Effector memory CD8-positive, alpha-beta T cell (primary cell): ENCODE data around the gene STX8.

Experiments used
- ATAC-seq: fragments of 150-1000 bp; cut with Tn5 transposase; replicated peaks from 2 replicates; pipeline ENCODE4 v1.10.0; 2021; ENCODE audit warnings: mild to moderate bottlenecking, moderate library complexity
- DNase-seq, 3 experiments: peaks; one replicate each; pipeline ENCODE4 v3.0.0; 2021
- H3K27ac Mint-ChIP-seq, 2 donors: one replicate each; pipeline ENCODE4 v1.8.0; 2022; ENCODE audit warnings: mild to moderate bottlenecking in 2 of 2, mixed read lengths in 2 of 2, moderate library complexity in 2 of 2
- H3K27me3 Mint-ChIP-seq, 2 donors: one replicate each; pipeline ENCODE4 v1.8.0; 2022; ENCODE audit warnings: mixed read lengths in 2 of 2
- H3K36me3 Mint-ChIP-seq: one replicate; pipeline ENCODE4 v1.8.0; 2022; ENCODE audit warnings: mild to moderate bottlenecking, moderate library complexity, mixed read lengths; ENCODE audit not compliant: insufficient read depth
- H3K4me1 Mint-ChIP-seq, 2 donors: one replicate each; pipeline ENCODE4 v1.8.0; 2022; ENCODE audit warnings: low read depth in 2 of 2, mixed read lengths in 2 of 2
- H3K4me3 Mint-ChIP-seq, 2 donors: one replicate each; pipeline ENCODE4 v1.8.0; 2022; ENCODE audit warnings: mild to moderate bottlenecking in 2 of 2, mixed read lengths in 2 of 2, moderate library complexity in 2 of 2
- H3K9me3 Mint-ChIP-seq, 2 donors: one replicate each; pipeline ENCODE4 v1.8.0; 2022; ENCODE audit warnings: mixed read lengths in 2 of 2

STX8 gene

DNA sequence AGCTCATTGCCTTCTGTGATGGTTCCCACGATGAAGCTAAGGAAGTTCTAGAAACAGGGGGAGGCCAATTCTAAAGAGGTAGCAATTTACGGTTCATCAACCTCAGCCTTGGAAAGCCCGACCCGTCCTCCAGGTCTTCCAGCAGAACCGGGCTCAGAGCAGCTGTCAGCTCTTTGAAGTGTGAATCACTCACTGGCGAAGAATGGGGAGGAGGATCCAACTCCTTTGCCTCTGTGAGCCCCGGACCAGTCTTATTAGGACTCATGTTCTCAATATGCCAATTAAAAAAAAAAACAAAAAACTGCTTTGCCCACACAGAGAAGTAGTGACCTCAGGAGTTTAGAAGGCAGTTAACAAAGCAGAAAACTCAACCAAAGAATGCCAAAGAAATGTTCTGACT is 31.4 kb downstream of the STX8 start:
- no peak for DNase-seq
- ATAC-seq, result no peak

GRCh38 chr17:9541718-9542117 is 33.9 kb downstream of the STX8 start:
- H3K9me3 Mint-ChIP-seq, result no peaks in the 10 kb centered on the region
- H3K4me1 Mint-ChIP-seq, result peaks cover 3 to 5% of the 10 kb centered on the region in 2 donors
- H3K36me3 Mint-ChIP-seq, result peaks cover 5% of the 10 kb centered on the region
- no peak overlapping the region for H3K27ac Mint-ChIP-seq
- no peak for ATAC-seq
- H3K27me3 Mint-ChIP-seq, result no peaks in the 10 kb centered on the region
- DNase-seq, result no peak
- no peak overlapping the region for H3K4me3 Mint-ChIP-seq

More for the DNA sequence above, 31.4 kb downstream of the STX8 start:
- Mint-ChIP-seq H3K36me3 (peaks cover 5% of the 10 kb centered on the region), H3K9me3 (no peaks in the 10 kb centered on the region), H3K4me3 (no peak overlapping the region), H3K27me3 (no peaks in the 10 kb centered on the region), H3K27ac (no peak overlapping the region), H3K4me1 (peaks cover 0 to 3% of the 10 kb centered on the region in 2 donors)

DNA sequence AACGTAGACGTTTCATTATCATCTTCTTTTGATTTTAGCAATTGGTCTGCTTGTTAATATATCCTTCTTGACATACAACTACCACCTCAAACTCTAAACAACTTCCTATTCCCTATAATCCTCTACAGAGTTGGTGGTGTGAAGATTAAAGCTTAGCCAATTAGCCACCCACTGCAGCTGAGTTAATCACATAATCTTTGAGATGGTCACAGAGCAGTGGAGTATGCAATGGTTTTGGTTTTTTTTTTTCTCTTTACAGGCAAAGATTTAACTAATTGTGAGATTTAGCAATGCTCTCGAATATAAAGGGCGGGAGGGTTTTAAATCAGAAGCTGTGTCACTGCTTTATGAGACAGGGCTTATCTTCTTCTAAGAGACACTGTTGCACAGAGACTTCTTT is 37.0 kb downstream of the STX8 start:
- H3K9me3 Mint-ChIP-seq, result no peaks in the 10 kb centered on the region
- no peak for ATAC-seq

GRCh38 chr17:9537177-9537776 is 38.3 kb downstream of the STX8 start:
- ATAC-seq, result no peak

More for the DNA sequence above, 37.0 kb downstream of the STX8 start:
- Mint-ChIP-seq H3K4me3 (no peak overlapping the region), H3K4me1 (peaks cover 3 to 5% of the 10 kb centered on the region in 2 donors), H3K27ac (peak overlapping the region in 1 of 2 donors; percentile 30), H3K36me3 (peaks cover 13% of the 10 kb centered on the region), H3K27me3 (no peaks in the 10 kb centered on the region)
- no peak for DNase-seq

DNA sequence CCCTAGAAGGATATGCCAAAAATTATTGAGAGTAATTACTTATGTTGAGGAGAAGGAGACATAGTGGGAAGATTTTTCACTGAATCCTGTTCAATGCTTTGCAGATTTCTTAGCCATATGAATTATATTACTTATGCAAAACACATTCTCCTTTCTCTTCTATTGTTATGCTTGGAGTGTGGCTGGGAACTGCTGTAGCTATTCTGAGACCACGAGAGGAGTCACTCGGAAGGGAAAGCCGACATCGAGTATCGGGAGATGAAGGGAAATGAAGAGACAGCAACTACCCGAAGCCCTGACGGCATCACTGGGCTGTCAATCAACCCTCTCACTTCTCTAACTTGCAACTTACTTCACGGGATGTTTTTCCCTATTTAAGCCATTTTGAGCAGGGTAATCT is 39.6 kb downstream of the STX8 start:
- H3K4me1 Mint-ChIP-seq, result peaks cover 3% of the 10 kb centered on the region in 2 donors
- DNase-seq (no peak), ATAC-seq (no peak)
- no peaks in the 10 kb centered on the region for H3K9me3 Mint-ChIP-seq
- H3K4me3 Mint-ChIP-seq, result no peak overlapping the region
- peaks cover 8% of the 10 kb centered on the region for H3K36me3 Mint-ChIP-seq
- H3K27ac Mint-ChIP-seq, result no peak overlapping the region
- no peaks in the 10 kb centered on the region for H3K27me3 Mint-ChIP-seq

More at GRCh38 chr17:9537177-9537776, 38.3 kb downstream of the STX8 start:
- Mint-ChIP-seq H3K4me1 (peaks cover 3 to 5% of the 10 kb centered on the region in 2 donors), H3K9me3 (no peaks in the 10 kb centered on the region), H3K36me3 (peaks cover 13% of the 10 kb centered on the region), H3K27ac (no peak overlapping the region), H3K4me3 (no peak overlapping the region), H3K27me3 (no peaks in the 10 kb centered on the region)
- DNase-seq, result no peak

DNA sequence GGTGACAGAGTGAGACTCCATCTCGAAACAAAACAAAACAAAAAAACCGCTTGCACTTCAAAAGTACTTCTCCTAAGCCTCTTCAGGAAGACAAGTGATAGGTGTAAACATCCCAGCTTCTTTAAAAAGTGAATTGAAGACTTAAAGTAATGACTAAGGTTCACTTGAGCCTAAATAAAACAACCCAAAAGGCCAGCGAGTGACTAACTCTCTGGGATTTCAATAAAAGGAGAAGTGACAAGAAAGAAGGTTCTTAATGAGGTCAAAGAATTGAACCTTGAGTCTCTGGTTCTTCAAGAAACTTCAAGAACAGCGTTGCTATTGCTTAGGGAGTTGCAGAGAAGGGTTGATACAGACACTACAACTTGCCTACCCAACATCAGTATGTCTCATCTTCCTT is 42.2 kb downstream of the STX8 start:
- no peak overlapping the region for H3K4me3 Mint-ChIP-seq
- ATAC-seq (no peak), DNase-seq (no peak)
- peaks cover 8% of the 10 kb centered on the region for H3K36me3 Mint-ChIP-seq
- no peaks in the 10 kb centered on the region for H3K4me1 Mint-ChIP-seq
- H3K27me3 Mint-ChIP-seq, result no peaks in the 10 kb centered on the region
- no peaks in the 10 kb centered on the region for H3K9me3 Mint-ChIP-seq
- peak overlapping the region in 1 of 2 donors; percentile 19 for H3K27ac Mint-ChIP-seq

DNA sequence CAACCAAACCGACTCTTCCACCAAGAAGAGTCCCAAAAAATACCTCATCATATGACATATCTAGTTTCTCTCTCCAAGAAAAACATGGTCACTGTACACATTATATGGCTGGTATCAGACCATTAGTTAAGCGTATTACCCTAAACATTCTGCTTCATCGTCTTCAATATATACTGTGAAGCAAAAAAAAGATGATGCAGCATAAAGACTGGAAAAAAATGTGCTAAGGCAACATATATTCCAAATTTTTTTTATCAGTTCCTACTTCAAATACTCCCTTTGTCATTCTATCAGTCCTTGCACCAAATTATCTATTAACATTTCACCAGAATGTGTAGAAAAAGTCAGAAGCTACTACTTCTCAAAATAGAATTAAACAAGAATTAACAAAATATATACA is 42.9 kb downstream of the STX8 start:
- H3K4me3 Mint-ChIP-seq, result no peak overlapping the region
- no peak overlapping the region for H3K27ac Mint-ChIP-seq
- H3K36me3 Mint-ChIP-seq, result peaks cover 8% of the 10 kb centered on the region
- no peaks in the 10 kb centered on the region for H3K27me3 Mint-ChIP-seq
- H3K9me3 Mint-ChIP-seq, result no peaks in the 10 kb centered on the region
- no peak for DNase-seq
- no peak for ATAC-seq
- H3K4me1 Mint-ChIP-seq, result no peaks in the 10 kb centered on the region

DNA sequence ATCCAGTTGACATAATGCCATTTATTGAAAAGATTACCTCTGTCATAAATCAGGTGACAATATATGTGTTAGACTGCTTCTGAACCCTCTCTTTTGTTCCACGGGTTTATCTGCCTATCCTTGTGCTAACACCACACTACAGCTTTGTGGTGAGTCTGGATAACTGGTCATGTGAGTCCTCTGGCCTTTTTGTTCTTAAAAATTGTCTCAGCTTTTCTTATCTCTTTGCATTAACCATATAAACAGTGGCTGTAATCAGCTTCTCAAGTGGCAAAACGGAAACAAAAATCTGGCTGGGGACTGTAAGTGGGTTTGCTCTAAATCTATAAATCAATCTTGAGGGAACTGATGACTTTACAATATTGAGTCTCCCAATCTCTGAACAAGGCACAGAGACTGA is 44.6 kb downstream of the STX8 start:
- Mint-ChIP-seq H3K9me3 (no peaks in the 10 kb centered on the region), H3K36me3 (peaks cover 8% of the 10 kb centered on the region), H3K4me3 (no peak overlapping the region), H3K27me3 (no peaks in the 10 kb centered on the region), H3K4me1 (peaks cover 0 to 3% of the 10 kb centered on the region in 2 donors), H3K27ac (peak overlapping the region in 1 of 2 donors; percentile 59)
- DNase-seq (no peak), ATAC-seq (no peak)

DNA sequence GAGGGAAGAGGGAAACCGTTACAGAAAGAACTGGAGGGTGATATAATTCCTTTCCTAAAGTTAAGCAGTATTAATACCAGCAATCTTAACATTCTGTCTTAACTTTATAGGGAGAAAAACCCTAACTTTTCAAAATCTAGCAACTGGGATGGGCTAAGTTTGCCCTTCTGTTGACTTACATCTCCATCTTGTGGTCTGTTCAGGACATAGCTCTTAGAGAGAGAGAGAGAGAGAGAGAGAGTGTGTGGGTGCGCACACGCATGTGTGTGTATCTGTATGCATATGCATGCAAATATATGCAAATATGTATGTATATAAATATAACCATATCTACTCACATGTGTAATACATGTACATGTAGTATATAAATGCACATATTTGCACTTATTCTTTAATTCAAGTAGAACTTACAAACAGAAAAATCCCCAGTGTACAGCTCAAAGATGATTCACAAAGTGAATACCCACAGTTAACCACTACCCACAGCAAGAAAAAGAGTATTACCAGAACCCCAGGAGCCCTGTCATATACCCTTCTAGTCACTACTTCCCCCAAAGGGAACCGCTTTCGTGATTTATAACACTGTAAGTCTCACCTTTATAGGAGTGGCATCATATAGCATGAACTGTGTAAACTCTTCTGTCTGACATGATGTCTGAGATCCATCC is 46.5 kb downstream of the STX8 start:
- H3K27ac Mint-ChIP-seq, result peak overlapping the region in 1 of 2 donors; percentile 35
- H3K27me3 Mint-ChIP-seq, result no peaks in the 10 kb centered on the region
- H3K36me3 Mint-ChIP-seq, result no peaks in the 10 kb centered on the region
- ATAC-seq (no peak), DNase-seq (no peak)
- no peak overlapping the region for H3K4me3 Mint-ChIP-seq
- H3K9me3 Mint-ChIP-seq, result no peaks in the 10 kb centered on the region
- peaks cover 0 to 3% of the 10 kb centered on the region in 2 donors for H3K4me1 Mint-ChIP-seq

GRCh38 chr17:9527788-9528187 is 47.8 kb downstream of the STX8 start:
- Mint-ChIP-seq H3K4me1 (peaks cover 0 to 3% of the 10 kb centered on the region in 2 donors), H3K9me3 (no peaks in the 10 kb centered on the region), H3K36me3 (no peaks in the 10 kb centered on the region), H3K4me3 (no peak overlapping the region), H3K27ac (no peak overlapping the region), H3K27me3 (no peaks in the 10 kb centered on the region)
- no peak for DNase-seq
- ATAC-seq, result no peak

DNA sequence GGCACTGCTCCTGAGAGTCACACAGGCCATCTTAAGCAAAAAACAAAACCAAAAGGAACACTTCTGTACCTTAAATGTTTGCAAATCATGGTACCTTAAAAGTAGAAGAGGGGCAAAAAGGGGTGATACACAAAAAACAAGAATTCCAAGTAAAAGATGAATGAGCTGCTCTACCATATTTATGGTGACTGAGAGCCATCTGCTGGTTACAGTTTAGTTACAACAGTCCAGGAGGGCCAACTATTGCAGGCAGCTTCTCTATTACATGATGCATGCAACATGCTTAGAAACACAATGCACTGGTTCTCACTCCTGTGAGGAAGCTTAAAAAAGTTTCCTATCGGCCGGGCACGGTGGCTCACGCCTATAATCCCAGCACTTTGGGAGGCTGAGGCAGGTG is 53.5 kb downstream of the STX8 start:
- no peak overlapping the region for H3K4me3 Mint-ChIP-seq
- H3K9me3 Mint-ChIP-seq, result no peaks in the 10 kb centered on the region
- H3K4me1 Mint-ChIP-seq, result peaks cover 20 to 35% of the 10 kb centered on the region in 2 donors
- DNase-seq (no peak), ATAC-seq (no peak)
- peaks cover 3% of the 10 kb centered on the region for H3K36me3 Mint-ChIP-seq
- no peaks in the 10 kb centered on the region for H3K27me3 Mint-ChIP-seq
- no peak overlapping the region for H3K27ac Mint-ChIP-seq

DNA sequence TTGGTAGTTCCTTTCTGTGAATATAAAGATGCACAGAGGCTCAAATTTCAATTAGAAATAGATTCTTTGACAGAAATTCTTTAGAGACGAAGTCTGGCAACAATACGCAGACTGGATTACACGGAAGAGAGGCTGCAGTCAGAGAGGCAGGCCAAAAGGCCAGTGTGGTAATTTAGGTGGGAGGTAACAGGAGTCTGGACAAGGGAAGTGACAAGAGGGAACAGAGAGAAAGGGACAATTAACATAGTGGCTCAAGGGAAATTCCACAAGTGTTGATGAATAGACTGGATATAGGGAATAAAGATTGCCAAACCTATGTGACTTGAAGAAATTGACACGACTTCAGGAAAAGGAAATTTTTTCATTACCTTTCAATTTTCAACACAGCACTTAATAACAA is 54.6 kb downstream of the STX8 start:
- Mint-ChIP-seq H3K36me3 (peaks cover 3% of the 10 kb centered on the region), H3K9me3 (no peaks in the 10 kb centered on the region), H3K27ac (peak overlapping the region in 1 of 2 donors; percentile 50), H3K4me3 (no peak overlapping the region), H3K4me1 (peaks cover 22 to 35% of the 10 kb centered on the region in 2 donors), H3K27me3 (no peaks in the 10 kb centered on the region)
- no peak for DNase-seq
- no peak for ATAC-seq

GRCh38 chr17:9520649-9521048 is 55.0 kb downstream of the STX8 start:
- H3K27me3 Mint-ChIP-seq, result no peaks in the 10 kb centered on the region
- H3K4me3 Mint-ChIP-seq, result no peak overlapping the region
- H3K9me3 Mint-ChIP-seq, result no peaks in the 10 kb centered on the region
- DNase-seq, result no peak
- peak overlapping the region in 1 of 2 donors; percentile 50 for H3K27ac Mint-ChIP-seq
- peaks cover 22 to 35% of the 10 kb centered on the region in 2 donors for H3K4me1 Mint-ChIP-seq
- ATAC-seq, result no peak
- peaks cover 3% of the 10 kb centered on the region for H3K36me3 Mint-ChIP-seq

DNA sequence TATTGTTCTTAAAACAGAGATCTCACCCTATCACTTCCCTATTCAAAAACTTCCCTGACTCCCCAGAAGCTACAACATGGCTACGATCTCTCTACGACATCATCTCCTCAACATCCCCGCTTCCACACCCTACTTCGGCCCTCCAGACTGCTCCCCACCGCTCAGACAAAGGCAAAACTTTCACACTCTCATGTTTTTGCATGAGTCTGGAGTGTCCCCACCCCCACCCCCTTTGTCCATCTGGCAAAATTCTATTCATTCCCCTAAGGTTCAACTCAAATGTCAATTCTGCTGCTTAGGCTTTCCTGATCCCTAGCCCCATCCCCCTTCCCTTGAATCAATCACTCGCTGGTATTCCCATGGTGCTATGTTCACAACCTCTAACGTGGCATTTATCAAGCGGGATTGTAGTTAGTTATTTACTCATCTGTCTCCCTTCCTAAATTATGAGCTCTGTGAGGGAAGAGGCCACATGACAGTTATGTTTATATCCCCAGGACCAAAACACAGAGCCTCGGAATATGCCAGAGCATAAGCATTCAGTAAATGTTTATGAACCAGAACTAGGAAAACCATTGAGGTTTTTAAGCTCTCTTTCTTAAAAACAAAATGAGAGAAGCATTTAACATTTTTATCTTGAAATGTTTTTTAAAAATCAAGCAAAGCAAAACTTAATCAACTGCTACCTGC is 55.9 kb downstream of the STX8 start:
- ATAC-seq, result no peak
- Mint-ChIP-seq H3K4me1 (peaks cover 22 to 35% of the 10 kb centered on the region in 2 donors), H3K4me3 (no peak overlapping the region), H3K36me3 (peaks cover 3% of the 10 kb centered on the region), H3K27ac (peak overlapping the region; percentile 18 to 88), H3K9me3 (no peaks in the 10 kb centered on the region), H3K27me3 (no peaks in the 10 kb centered on the region)
- no peak for DNase-seq
